Right atrium auricular region (tissue), 2 donors: ENCODE measurements around the gene EFCAB6. TPM values are rescaled to one million over a fixed set of nuclear protein-coding genes. Genes with fewer than 3 reads are reported as not detected.

ENCODE experiments used
- DNase-seq: peaks from one replicate; pipeline ENCODE4 v3.0.0-alpha.2; 2019; ENCODE audit warnings: low spot score
- H3K27ac ChIP-seq, 2 donors: fragments of 200-600 bp; sonication (generic); 1 replicate in 1 of 2; 2 replicates in 1 of 2; pipeline ENCODE4 v1.5.1; 2016 to 2019
- H3K27me3 ChIP-seq, 2 donors: fragments of 200-600 bp; sonication (generic); one replicate each; pipeline versions ENCODE4 v1.5.1 to v1.6.0; 2017 to 2019
- H3K36me3 ChIP-seq: fragments of 200-600 bp; sonication (generic); one replicate; pipeline ENCODE4 v1.5.1; 2016
- H3K4me1 ChIP-seq, 2 donors: fragments of 200-600 bp; sonication (generic); one replicate each; pipeline versions ENCODE4 v1.5.1 to v1.6.0; 2017 to 2019
- H3K4me3 ChIP-seq, 2 donors: fragments of 200-600 bp; sonication (generic); 1 replicate in 1 of 2; 2 replicates in 1 of 2; pipeline ENCODE4 v1.5.1; 2017 to 2019; ENCODE audit warnings: mild to moderate bottlenecking in 1 of 2, moderate library complexity in 1 of 2
- H3K9me3 ChIP-seq, 2 donors: fragments of 200-600 bp; sonication (generic); one replicate each; pipeline ENCODE4 v1.5.1; 2019
- CTCF ChIP-seq, 2 donors: fragments of 200-600 bp; sonication (generic); IDR thresholded peaks; one replicate each; pipeline ENCODE4 v1.5.1; 2019; ENCODE audit warnings: antibody characterized with exemption in 2 of 2
- total RNA-seq, 2 donors: library from RNA; depleted of rRNA; stranded (reverse); fragments of >200 nt; gene quantifications; one replicate each; pipeline ENCODE4 v1.1.0, GENCODE V29; 2016

Gene EFCAB6
- total RNA-seq, 2 donors from 2014 or later, result 1.5 TPM

DNA sequence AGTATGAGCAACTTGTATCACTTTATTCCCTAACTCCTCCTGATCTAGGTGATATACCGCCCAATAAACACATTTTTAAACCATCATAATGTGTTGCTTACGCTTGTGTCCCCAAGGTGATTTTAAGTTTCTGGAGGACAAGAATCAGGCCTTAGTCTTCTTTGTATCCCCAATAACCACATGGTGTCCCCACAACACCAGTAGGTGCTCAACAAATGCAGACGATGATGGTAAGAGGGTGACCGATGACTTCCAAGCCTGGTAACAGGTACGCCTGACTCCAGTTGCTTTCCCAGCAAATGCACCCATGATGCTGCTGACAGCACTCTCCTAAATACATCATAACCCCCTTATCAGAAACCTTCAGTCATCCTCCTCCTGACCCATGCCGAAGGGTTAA is 64.2 kb downstream of the EFCAB6 start:
- Histone ChIP-seq H3K4me1 (no peaks in the 10 kb centered on the region), H3K27me3 (no peaks in the 10 kb centered on the region), H3K4me3 (no peak overlapping the region), H3K9me3 (no peaks in the 10 kb centered on the region), H3K36me3 (no peaks in the 10 kb centered on the region), H3K27ac (no peak overlapping the region)
- no peak for DNase-seq
- TF ChIP-seq CTCF (IDR thresholded peaks at IDR 0.05), result no peak

GRCh38 chr22:43747058-43747457 is 65.0 kb downstream of the EFCAB6 start:
- Histone ChIP-seq H3K4me3 (no peak overlapping the region), H3K4me1 (no peaks in the 10 kb centered on the region), H3K27ac (no peak overlapping the region), H3K9me3 (no peaks in the 10 kb centered on the region), H3K36me3 (no peaks in the 10 kb centered on the region), H3K27me3 (no peaks in the 10 kb centered on the region)
- no peak for DNase-seq
- no peak for TF ChIP-seq CTCF (IDR thresholded peaks at IDR 0.05)

GRCh38 chr22:43745783-43746356 is 66.2 kb downstream of the EFCAB6 start:
- H3K27me3 ChIP-seq, result no peaks in the 10 kb centered on the region
- no peaks in the 10 kb centered on the region for H3K36me3 ChIP-seq
- no peak for DNase-seq
- H3K4me3 ChIP-seq, result no peak overlapping the region
- H3K27ac ChIP-seq, result no peak overlapping the region
- no peaks in the 10 kb centered on the region for H3K9me3 ChIP-seq
- TF ChIP-seq CTCF (IDR thresholded peaks at IDR 0.05), result no peak
- peaks cover 0 to 8% of the 10 kb centered on the region in 2 donors for H3K4me1 ChIP-seq

DNA sequence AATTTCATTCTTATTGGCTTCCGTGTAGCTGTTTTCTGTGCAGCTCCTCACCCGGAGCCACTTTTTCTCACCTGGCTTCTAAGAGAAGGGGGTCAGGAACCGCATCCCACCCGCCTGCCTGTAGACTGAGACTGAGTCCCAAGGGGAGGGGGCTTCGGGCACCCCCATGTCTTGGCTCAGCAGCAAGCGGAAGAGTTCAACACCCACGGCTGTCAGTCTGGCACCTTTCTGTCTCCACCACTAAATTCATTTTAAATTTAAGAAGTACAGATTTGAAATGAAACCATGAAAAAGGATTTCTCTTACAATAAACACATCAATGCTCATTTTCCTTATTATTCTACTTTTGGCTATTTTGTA is 66.7 kb downstream of the EFCAB6 start:
- TF ChIP-seq CTCF (IDR thresholded peaks at IDR 0.05), result no peak
- Histone ChIP-seq H3K36me3 (no peaks in the 10 kb centered on the region), H3K27me3 (no peaks in the 10 kb centered on the region), H3K4me1 (peaks cover 0 to 12% of the 10 kb centered on the region in 2 donors), H3K27ac (no peak overlapping the region), H3K4me3 (no peak overlapping the region), H3K9me3 (no peaks in the 10 kb centered on the region)
- DNase-seq, result no peak

DNA sequence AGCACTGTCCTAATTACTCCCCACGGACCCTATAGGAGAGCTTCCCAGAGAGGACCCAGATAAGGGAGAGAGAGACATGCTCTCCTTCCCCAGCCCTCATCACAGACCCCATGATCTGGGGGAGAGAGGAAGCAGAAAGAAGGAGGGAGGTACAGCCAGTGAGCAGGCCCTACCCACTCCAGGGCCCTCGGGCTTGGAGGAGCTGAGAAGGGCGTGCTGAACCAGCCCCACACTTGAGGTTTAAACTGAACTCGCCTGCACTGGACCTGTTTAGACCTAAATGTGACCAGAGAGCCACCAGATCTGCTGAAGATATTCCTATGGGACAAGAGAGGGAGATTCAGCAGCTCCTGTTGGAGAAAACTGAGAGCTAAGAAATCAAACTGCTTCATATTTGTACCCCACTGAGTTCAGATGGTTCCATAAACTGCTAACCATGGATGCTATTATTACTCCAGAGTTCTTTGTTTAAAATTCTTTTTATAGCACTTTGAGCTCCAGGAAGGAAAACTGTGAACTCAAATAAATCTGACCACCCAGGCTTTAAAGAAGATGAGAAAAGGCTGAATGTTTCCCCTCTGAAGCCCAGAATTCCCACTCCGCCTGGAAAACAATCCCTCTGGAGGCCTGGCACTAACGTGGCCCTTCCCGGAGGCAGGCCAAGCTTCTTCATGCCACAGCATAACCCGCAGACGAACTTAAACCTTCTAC is 67.2 kb downstream of the EFCAB6 start:
- H3K9me3 ChIP-seq, result no peaks in the 10 kb centered on the region
- no peak overlapping the region for H3K27ac ChIP-seq
- TF ChIP-seq CTCF (IDR thresholded peaks at IDR 0.05), result no peak
- H3K36me3 ChIP-seq, result no peaks in the 10 kb centered on the region
- DNase-seq, result no peak
- H3K4me3 ChIP-seq, result no peak overlapping the region
- no peaks in the 10 kb centered on the region for H3K27me3 ChIP-seq
- H3K4me1 ChIP-seq, result peaks cover 0 to 18% of the 10 kb centered on the region in 2 donors
